Testis (tissue), 2 donors: ENCODE results near the gene CHRNA1.

ENCODE experiments used
- CTCF ChIP-seq, 3 experiments: fragments of 450-650 bp in 2 of 3; fragments of 200-600 bp in 1 of 3; sonication (generic) in 1 of 3; IDR thresholded peaks; one replicate each; pipeline ENCODE4 v1.5.1; 2016 to 2019; ENCODE audit warnings: antibody characterized with exemption in 3 of 3, mild to moderate bottlenecking in 2 of 3, moderate library complexity in 1 of 3
- POLR2A ChIP-seq: fragments of 450-650 bp; IDR thresholded peaks from one replicate; pipeline ENCODE4 v1.6.1; 2017; ENCODE audit warnings: antibody characterized with exemption, mild to moderate bottlenecking, moderate library complexity

GRCh38 chr2:174802459-174802858, 38.2 kb upstream of the CHRNA1 start:
- no peak for TF ChIP-seq CTCF (IDR thresholded peaks at IDR 0.05)
- no peak for TF ChIP-seq POLR2A
